Osteocyte (in vitro differentiated cells): ENCODE data around the gene CACTIN. TPM values are rescaled to one million over a fixed set of nuclear protein-coding genes. Genes with fewer than 3 reads are reported as not detected.

ENCODE experiments used
- DNase-seq: peaks from one replicate; pipeline ENCODE4 v3.0.0; 2021; ENCODE audit warnings: mixed read lengths; ENCODE audit not compliant: unreplicated experiment; ENCODE audit errors: extremely low spot score
- H3K27ac Mint-ChIP-seq: one replicate; pipeline ENCODE4 v1.8.0; 2021; ENCODE audit warnings: mild to moderate bottlenecking, mixed read lengths; ENCODE audit not compliant: unreplicated experiment
- H3K27me3 Mint-ChIP-seq: one replicate; pipeline ENCODE4 v1.8.0; 2021; ENCODE audit warnings: mixed read lengths; ENCODE audit not compliant: unreplicated experiment
- H3K36me3 Mint-ChIP-seq: one replicate; pipeline ENCODE4 v1.8.0; 2021; ENCODE audit warnings: mixed read lengths; ENCODE audit not compliant: unreplicated experiment
- H3K4me1 Mint-ChIP-seq: one replicate; pipeline ENCODE4 v1.8.0; 2021; ENCODE audit warnings: mixed read lengths; ENCODE audit not compliant: unreplicated experiment
- H3K4me3 Mint-ChIP-seq: one replicate; pipeline ENCODE4 v1.8.0; 2021; ENCODE audit warnings: mild to moderate bottlenecking, moderate library complexity, mixed read lengths; ENCODE audit not compliant: unreplicated experiment
- H3K9me3 Mint-ChIP-seq: one replicate; pipeline ENCODE4 v1.8.0; 2021; ENCODE audit warnings: mixed read lengths; ENCODE audit not compliant: unreplicated experiment
- total RNA-seq: library from RNA; stranded (reverse); gene quantifications from 2 replicates; pipeline ENCODE4 v1.2.1, GENCODE V29; 2021
- TF ChIP-seq, protein P1 (sequence below): fragments of 200-600 bp; sonication (generic); IDR thresholded peaks from 2 replicates; pipeline ENCODE4 v1.5.0; 2021; ENCODE audit warnings: antibody characterized with exemption, mild to moderate bottlenecking, moderate library complexity

The CACTIN gene
- total RNA-seq, 1 donor from 2014 or later: 24.7 TPM

DNA sequence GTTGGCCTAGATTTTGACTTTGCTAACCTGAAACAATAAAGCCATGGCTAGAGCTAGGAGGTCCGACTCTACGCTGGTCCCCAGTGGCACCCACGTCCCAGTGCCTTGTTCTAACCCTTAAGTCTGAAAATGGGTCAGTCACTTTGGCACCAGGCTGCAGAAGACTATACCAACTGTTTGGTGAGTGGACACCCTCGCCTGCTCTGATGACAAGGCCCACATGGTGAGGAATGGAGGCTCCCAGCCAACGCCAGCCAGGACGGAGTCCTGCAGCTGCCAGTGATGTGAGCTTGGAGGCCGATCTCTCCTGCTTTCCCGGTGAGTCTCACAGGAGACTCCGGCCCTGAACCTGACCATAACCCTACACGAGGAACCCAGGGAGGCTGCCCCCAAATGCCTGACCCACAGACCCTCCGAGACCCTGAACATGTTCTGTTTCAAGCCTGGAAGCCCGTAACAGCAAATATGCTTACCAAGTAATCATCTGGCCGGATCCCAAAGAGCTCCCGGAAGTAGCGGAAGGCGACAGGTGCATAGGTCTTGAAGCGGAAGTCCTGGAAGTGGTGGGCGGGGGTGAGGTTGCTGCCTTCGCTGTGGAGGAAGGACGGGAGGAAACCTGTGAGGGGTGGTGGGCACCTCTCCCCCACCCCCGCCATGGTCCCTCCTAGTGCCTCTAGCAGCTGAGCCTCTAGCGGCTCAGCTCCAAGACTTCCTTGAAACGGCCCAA, 34.1 kb upstream of the CACTIN start:
- Mint-ChIP-seq H3K27ac (no peak overlapping the region), H3K27me3 (no peaks in the 10 kb centered on the region), H3K4me1 (peaks cover 2% of the 10 kb centered on the region), H3K4me3 (no peak overlapping the region), H3K9me3 (no peaks in the 10 kb centered on the region), H3K36me3 (peaks cover 27% of the 10 kb centered on the region)
- DNase-seq: no peak
- TF ChIP-seq, protein P1, sequence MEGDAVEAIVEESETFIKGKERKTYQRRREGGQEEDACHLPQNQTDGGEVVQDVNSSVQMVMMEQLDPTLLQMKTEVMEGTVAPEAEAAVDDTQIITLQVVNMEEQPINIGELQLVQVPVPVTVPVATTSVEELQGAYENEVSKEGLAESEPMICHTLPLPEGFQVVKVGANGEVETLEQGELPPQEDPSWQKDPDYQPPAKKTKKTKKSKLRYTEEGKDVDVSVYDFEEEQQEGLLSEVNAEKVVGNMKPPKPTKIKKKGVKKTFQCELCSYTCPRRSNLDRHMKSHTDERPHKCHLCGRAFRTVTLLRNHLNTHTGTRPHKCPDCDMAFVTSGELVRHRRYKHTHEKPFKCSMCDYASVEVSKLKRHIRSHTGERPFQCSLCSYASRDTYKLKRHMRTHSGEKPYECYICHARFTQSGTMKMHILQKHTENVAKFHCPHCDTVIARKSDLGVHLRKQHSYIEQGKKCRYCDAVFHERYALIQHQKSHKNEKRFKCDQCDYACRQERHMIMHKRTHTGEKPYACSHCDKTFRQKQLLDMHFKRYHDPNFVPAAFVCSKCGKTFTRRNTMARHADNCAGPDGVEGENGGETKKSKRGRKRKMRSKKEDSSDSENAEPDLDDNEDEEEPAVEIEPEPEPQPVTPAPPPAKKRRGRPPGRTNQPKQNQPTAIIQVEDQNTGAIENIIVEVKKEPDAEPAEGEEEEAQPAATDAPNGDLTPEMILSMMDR: no peak

DNA sequence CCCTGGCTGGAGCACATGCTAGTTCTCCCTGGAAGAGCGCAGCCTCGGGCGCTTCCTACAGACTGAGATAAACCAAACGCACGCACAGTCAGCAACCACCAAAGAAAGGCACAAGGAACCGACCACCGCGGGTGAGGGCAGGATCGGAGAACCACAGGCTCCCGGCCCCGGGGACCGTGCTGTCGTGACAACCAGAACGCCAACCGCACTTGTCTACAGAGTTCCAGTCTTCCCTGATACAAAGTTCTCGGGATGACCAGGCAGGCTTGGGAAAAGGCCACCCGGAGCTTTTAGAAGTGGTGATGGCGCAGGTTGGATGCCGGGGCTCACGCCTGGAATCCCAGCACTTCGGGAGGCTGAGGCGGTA, 33.1 kb upstream of the CACTIN start:
- TF ChIP-seq, protein P1: no peak
- Mint-ChIP-seq H3K4me1 (peaks cover 7% of the 10 kb centered on the region), H3K4me3 (no peak overlapping the region), H3K27me3 (no peaks in the 10 kb centered on the region), H3K9me3 (no peaks in the 10 kb centered on the region), H3K36me3 (peaks cover 27% of the 10 kb centered on the region), H3K27ac (no peak overlapping the region)
- no peak for DNase-seq

DNA sequence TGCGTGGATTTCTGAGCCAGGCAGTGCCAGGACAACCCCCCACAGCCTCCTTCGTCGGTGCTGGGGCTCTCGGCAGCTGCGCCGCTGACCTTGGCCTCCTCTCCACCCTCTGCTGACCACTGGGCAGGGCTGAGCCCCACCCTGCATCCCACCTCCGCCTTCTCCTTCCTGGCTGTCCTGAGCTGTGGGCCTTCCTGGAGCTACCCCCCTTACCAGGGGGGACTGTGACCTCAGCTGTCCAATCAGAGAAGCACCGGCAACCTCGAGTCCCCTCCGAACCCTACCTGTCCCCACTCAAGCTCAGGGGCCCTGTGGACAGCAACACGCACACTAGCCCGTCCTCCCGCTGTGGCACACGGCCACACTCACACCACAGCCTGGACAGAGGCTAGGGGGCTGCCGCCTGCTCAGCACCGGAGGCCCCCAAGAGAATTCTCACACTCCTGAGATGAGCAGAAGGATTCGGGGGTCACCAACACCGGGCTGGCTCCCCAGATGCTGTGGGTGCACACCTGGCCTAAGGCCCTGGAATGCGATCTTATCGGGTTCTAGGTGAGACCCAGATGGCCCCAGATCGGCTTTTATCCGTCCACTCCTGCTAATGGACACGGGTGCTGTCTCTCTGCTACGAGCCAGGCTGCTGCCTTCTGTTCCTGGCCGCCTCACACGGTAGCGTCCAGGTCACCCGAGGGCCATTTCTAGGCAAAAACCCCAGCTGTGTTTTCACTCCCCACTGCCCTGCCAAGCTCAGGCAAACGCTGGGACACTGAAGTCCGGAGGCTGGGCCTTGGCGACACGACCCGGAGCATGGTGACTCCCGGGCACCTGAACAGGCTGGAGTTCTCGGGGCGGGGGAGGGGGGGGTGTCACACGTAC, 32.5 kb upstream of the CACTIN start:
- no peak for DNase-seq
- peaks cover 27% of the 10 kb centered on the region for H3K36me3 Mint-ChIP-seq
- H3K27me3 Mint-ChIP-seq: no peaks in the 10 kb centered on the region
- no peaks in the 10 kb centered on the region for H3K9me3 Mint-ChIP-seq
- no peak overlapping the region for H3K27ac Mint-ChIP-seq
- peaks cover 7% of the 10 kb centered on the region for H3K4me1 Mint-ChIP-seq
- H3K4me3 Mint-ChIP-seq: no peak overlapping the region
- TF ChIP-seq, protein P1: no peak

DNA sequence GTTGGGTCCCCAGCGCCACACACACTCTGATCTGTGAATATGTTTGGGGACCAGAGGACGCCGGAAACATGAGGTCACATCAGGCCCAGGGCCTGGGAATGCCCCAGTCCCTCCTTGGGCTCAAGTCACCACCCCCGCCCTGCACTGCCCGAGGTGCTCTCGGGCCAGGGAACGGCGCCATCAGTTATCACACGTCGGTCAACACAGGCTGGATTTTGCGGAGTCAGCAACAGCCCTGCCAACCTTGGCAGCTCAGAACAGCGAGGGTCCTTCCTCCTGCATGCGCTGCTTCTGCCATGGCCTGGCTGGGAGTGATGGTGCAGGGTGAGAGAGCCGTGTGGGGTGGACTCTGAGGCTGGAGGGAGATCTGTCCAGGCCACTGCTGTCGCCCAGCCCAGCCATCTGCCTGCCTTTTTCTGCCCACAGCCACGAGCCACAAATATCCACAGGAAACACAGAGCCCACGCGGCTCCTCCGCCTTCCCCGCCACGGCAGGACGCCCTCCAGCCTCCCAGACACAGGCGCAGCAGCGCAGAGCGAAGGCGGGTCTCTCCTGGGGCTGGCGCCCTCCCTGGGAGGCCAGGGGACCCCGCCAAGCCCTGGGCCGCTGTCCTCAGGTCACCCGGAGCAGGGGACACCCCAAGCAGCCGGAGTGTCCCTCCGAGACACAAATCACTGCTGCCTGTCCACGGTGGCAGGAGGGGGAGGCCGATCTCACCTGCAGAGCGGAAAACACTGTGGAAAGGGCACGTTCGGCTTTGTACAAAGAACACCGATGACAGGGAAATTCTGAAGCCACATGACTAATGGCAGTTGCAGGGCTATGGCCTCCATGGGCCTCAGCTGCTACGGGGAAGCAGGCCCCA, 31.6 kb upstream of the CACTIN start:
- Mint-ChIP-seq H3K27ac (no peak overlapping the region), H3K4me1 (peaks cover 7% of the 10 kb centered on the region), H3K36me3 (peaks cover 25% of the 10 kb centered on the region), H3K9me3 (no peaks in the 10 kb centered on the region), H3K27me3 (no peaks in the 10 kb centered on the region), H3K4me3 (no peak overlapping the region)
- no peak for DNase-seq
- TF ChIP-seq, protein P1: no peak
